ENCODE data around the gene KCNK17. TPM values are rescaled to one million over a fixed set of nuclear protein-coding genes. Genes with fewer than 3 reads are reported as not detected.

Gene KCNK17
- total RNA-seq, 4 donors from 2014 or later, result 0.67 to 2.1 (median 1.7) TPM; not detected in 1

DNA sequence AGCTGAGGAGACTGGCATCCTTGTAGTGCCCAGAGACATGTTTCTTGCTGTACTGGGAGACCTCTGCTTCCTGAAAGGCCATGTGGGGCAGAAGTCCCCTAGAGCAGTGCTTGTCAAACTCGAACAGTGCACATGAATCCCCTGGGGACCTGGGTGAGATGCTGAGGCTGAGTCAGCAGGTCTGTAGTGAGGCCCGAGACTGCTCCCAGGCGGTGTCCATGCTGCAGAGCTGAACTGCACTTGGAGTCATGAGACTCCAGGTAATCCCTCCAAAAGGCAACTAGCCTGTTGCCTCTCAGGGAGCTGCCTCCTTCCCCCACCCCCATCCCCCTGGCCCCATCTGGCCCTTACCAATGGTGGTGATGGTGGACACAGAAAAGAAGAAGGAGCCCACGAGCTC is 3.7 kb downstream of the KCNK17 start:
- TF ChIP-seq, protein P1, sequence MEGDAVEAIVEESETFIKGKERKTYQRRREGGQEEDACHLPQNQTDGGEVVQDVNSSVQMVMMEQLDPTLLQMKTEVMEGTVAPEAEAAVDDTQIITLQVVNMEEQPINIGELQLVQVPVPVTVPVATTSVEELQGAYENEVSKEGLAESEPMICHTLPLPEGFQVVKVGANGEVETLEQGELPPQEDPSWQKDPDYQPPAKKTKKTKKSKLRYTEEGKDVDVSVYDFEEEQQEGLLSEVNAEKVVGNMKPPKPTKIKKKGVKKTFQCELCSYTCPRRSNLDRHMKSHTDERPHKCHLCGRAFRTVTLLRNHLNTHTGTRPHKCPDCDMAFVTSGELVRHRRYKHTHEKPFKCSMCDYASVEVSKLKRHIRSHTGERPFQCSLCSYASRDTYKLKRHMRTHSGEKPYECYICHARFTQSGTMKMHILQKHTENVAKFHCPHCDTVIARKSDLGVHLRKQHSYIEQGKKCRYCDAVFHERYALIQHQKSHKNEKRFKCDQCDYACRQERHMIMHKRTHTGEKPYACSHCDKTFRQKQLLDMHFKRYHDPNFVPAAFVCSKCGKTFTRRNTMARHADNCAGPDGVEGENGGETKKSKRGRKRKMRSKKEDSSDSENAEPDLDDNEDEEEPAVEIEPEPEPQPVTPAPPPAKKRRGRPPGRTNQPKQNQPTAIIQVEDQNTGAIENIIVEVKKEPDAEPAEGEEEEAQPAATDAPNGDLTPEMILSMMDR (IDR thresholded peaks at IDR 0.05), result no peak
- no peak for TF ChIP-seq POLR2A (IDR thresholded peaks at IDR 0.05)
- Histone ChIP-seq H3K9me3 (no peaks in the 10 kb centered on the region), H3K36me3 (no peaks in the 10 kb centered on the region), H3K27me3 (peaks cover 3 to 11% of the 10 kb centered on the region in 2 donors), H3K27ac (no peak overlapping the region), H3K4me1 (peaks cover 0 to 18% (median 10%) of the 10 kb centered on the region in 4 donors), H3K4me3 (no peak overlapping the region)
- DNase-seq, result no peak

DNA sequence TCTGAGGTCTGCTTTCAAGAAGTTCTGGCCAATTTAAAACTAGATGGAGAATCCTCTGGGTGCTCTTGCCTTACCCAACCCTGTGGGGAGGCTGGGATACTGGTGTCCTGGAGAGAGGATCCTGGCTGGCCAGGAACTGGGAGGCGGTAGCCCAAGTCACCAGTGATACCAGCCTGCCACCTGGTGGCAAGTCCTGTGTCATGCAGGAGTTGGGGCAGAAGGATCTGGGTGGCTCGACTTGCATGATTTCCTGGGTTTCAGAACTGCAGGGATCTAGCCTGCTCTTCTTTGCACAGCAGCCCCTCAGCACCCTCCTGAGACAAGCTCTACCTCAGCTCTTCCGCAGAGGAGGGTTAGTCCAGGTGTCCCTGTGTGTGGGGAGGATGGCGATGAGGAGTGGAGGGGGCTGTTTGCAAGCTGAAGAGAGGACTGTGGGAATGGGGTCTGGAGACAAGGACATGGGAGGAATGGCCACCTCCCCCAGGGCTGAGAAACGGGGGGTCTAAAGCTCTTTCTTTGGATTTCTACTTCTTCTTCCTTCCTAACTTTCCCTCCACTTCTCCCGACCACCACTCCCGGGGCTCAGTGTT is 4.2 kb downstream of the KCNK17 start:
- Histone ChIP-seq H3K4me3 (no peak overlapping the region), H3K27ac (no peak overlapping the region)

DNA sequence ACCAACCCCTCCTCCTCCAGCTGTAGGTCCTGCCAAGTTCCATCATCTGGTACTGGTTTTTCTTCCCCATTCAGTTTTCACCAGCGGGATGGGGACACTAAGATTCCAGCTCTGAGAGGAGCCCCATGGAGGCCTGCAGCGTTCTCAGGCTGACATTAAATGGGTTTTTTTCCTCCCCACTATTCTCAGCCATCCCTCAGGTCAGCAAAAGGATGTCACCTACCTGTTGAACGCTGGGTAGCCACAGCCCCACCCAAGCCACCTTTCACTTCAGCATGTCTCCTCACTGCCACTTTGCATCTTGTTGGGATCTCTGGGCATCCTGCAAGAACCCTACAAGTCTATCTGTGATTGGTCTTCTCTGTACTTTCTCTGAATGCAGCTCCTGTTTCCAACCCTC is 6.8 kb downstream of the KCNK17 start:
- Histone ChIP-seq H3K4me3 (no peak overlapping the region), H3K4me1 (peaks cover 0 to 7% (median 0%) of the 10 kb centered on the region in 4 donors), H3K27me3 (no peaks in the 10 kb centered on the region), H3K9me3 (no peaks in the 10 kb centered on the region), H3K27ac (no peak overlapping the region), H3K36me3 (no peaks in the 10 kb centered on the region)
- TF ChIP-seq, protein P1 (IDR thresholded peaks at IDR 0.05), result no peak
- no peak for TF ChIP-seq POLR2A (IDR thresholded peaks at IDR 0.05)
- no peak for DNase-seq

More for the DNA sequence above, 4.2 kb downstream of the KCNK17 start:
- H3K36me3 ChIP-seq, result no peaks in the 10 kb centered on the region
- H3K4me1 ChIP-seq, result peaks cover 0 to 18% (median 10%) of the 10 kb centered on the region in 4 donors
- peak; percentile 33 to 85 (median 84) for DNase-seq
- peaks cover 3 to 11% of the 10 kb centered on the region in 2 donors for H3K27me3 ChIP-seq
- no peaks in the 10 kb centered on the region for H3K9me3 ChIP-seq
- peak in 1 of 2 donors; percentile 9 for TF ChIP-seq POLR2A (IDR thresholded peaks at IDR 0.05)
- TF ChIP-seq, protein P1 (IDR thresholded peaks at IDR 0.05), result peak; percentile 59 to 96 (median 85)

DNA sequence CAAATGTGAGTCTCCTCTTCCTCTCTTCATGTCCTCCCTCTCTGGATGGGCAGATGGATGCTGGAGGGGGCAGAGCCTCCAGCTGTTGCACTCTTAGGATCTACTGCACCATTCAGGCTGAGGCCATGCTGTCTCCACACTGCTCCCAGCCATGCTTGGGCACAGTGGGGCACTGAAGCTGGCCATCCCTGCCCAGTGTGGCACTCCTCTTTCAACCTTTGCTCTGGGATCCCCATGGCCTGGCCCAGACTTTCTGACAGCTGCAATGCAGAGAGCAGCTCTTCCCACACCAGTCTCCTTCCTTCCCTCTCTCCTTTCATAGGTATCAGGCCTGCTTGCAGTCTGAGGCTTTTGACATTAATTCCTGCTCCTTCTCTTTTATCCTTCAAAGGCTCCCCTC is 9.3 kb downstream of the KCNK17 start:
- Histone ChIP-seq H3K9me3 (no peaks in the 10 kb centered on the region), H3K4me1 (peaks cover 0 to 8% (median 0%) of the 10 kb centered on the region in 4 donors), H3K36me3 (no peaks in the 10 kb centered on the region), H3K4me3 (no peak overlapping the region), H3K27me3 (no peaks in the 10 kb centered on the region), H3K27ac (no peak overlapping the region)
- peak in 1 of 3 donors; percentile 62 for DNase-seq
- TF ChIP-seq POLR2A (IDR thresholded peaks at IDR 0.05), result no peak
- TF ChIP-seq, protein P1 (IDR thresholded peaks at IDR 0.05), result no peak

DNA sequence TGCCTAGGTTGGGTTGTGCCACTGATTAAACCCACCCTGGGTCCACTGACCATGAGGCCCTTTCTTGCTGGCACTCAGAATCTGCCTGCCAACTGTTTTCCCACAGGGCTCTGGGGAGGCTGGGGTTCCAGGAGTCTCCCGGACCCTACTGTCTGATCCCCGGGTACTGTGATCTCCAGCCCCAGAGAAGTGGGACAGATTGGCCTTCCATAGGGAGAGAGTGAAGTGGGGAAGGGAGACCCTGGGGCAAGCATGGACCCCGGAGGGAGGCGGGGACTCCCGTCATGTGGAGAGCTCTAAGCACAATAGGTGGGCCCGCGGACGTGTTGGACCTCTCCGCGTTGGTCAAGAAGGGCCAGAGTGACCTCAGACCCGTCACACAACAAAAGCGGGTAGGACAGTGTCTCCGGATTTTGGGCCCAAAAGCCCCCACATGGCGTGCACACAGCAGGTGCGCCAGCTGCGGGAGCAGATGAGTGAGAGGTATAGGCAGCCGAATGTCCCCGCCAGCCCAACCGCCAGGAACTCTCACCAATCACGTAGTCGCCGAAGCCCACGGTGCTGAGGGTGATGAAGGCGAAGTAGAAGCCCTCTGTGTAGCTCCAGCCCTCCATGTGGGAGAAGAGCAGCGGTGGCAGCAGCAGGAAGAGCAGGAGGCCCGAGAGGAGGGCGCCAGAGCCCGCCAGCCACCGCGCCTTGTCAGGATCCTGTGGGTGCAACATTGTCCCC is 10.6 kb downstream of the KCNK17 start:
- Histone ChIP-seq H3K4me3 (no peak overlapping the region), H3K9me3 (no peaks in the 10 kb centered on the region), H3K27ac (no peak overlapping the region), H3K4me1 (peaks cover 0 to 8% (median 0%) of the 10 kb centered on the region in 4 donors), H3K27me3 (no peaks in the 10 kb centered on the region), H3K36me3 (no peaks in the 10 kb centered on the region)
- TF ChIP-seq, protein P1 (IDR thresholded peaks at IDR 0.05), result no peak
- TF ChIP-seq POLR2A (IDR thresholded peaks at IDR 0.05), result no peak
- no peak for DNase-seq

Data from Peyer's patch (tissue), 4 donors.